GM21576 (cell line): ENCODE results near the gene NCAPD2.
"Not testable (repeated sequence)": the region's sequence is repeated elsewhere in the genome, so short reads cannot be mapped to it uniquely, and the experiment has no call there.

Source experiments
- ATAC-seq: cut with Tn5 transposase; IDR thresholded peaks from one replicate; pipeline ENCODE4 v1.9.1; 2021; ENCODE audit warnings: mild to moderate bottlenecking, moderate library complexity; ENCODE audit not compliant: unreplicated experiment

NCAPD2 gene

GRCh38 chr12:6489449-6489848 lies 4.5 kb upstream of the NCAPD2 start:
- ATAC-seq = no peak

- ATAC-seq = not testable (repeated sequence)
These were observed 3.2 kb upstream of the NCAPD2 start for GRCh38 chr12:6490673-6491072.

- ATAC-seq = peak; percentile 61
These were observed 935 bp upstream of the NCAPD2 start, which contains the start of gene MRPL51 for GRCh38 chr12:6492838-6493496. MRPL51 (minus strand) TSS chr12:6493262; CDS start chr12:6493136, 126 bp downstream.

DNA sequence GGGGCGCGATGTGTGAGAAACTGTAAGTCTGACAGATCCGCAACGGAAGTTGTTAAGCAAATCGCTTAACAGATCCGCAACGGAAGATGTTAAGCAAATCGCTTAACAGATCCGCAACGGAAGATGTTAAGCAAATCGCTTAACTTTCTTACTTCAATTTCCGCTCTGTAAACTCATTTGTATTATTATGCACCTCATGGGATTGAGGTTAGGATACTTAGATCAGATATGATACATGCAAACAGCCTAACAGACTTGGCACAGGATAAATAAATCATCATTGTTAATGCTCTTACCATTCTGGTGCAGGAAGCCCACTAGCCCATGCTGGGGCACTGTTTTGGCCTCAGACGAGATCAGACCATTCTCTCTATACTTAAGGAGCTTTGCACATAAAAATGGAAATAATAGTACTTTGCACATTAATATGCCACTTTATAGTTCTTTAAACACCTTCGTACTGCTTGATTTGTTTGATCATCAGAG lies 399 bp downstream of the NCAPD2 start:
- ATAC-seq = no peak

- no peak for ATAC-seq
These were observed 1.1 kb downstream of the NCAPD2 start for GRCh38 chr12:6494968-6495367.

GRCh38 chr12:6497291-6497690 lies 3.4 kb downstream of the NCAPD2 start:
- ATAC-seq = not testable (repeated sequence)

GRCh38 chr12:6500466-6500865 lies 6.6 kb downstream of the NCAPD2 start:
- ATAC-seq = no peak

GRCh38 chr12:6507102-6507998 lies 13.4 kb downstream of the NCAPD2 start:
- no peak for ATAC-seq

- ATAC-seq = no peak
These were observed 14.2 kb downstream of the NCAPD2 start for GRCh38 chr12:6508087-6508486.

DNA sequence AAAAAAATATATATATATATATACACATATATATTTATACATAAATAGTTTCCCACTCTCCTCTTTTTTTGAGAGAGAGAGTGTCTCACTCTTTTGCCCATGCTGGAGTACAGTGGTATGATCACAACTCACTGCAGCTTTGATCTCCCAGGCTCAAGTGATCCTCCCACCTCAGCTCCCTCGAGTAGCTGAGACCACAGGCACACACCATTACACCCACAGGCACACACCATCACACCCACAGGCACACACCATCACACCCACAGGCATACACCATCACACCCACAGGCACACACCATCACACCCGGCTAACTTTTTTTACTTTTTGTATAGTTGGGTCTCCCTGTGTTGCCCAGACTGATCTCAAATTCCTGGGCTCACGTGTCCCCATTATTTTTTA lies 26.3 kb downstream of the NCAPD2 start:
- ATAC-seq = no peak

- ATAC-seq = no peak
These were observed 28.3 kb downstream of the NCAPD2 start for GRCh38 chr12:6522193-6522592.

DNA sequence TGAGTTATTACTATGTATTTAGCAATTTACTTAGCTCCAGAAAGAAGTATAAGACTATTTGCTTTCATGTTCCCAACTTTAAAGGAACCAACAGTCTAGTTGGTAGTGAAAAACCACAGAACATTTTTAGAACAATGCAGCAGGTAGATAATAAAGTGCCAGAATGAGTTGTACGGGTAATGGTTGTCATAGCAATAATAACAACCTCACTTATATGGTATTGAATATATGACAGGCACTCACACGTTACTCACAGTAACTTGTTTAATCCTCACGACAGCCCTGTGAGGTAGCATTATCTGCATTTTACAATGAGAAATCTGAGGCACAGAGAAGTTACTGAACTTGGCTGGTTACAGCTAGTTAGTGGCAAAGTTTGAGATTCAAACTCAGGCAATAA lies 29.8 kb downstream of the NCAPD2 start:
- ATAC-seq = no peak

- ATAC-seq = no peak
These were observed 30.7 kb downstream of the NCAPD2 start for GRCh38 chr12:6524648-6525047.

GRCh38 chr12:6526201-6526600 lies 32.3 kb downstream of the NCAPD2 start:
- ATAC-seq = no peak

DNA sequence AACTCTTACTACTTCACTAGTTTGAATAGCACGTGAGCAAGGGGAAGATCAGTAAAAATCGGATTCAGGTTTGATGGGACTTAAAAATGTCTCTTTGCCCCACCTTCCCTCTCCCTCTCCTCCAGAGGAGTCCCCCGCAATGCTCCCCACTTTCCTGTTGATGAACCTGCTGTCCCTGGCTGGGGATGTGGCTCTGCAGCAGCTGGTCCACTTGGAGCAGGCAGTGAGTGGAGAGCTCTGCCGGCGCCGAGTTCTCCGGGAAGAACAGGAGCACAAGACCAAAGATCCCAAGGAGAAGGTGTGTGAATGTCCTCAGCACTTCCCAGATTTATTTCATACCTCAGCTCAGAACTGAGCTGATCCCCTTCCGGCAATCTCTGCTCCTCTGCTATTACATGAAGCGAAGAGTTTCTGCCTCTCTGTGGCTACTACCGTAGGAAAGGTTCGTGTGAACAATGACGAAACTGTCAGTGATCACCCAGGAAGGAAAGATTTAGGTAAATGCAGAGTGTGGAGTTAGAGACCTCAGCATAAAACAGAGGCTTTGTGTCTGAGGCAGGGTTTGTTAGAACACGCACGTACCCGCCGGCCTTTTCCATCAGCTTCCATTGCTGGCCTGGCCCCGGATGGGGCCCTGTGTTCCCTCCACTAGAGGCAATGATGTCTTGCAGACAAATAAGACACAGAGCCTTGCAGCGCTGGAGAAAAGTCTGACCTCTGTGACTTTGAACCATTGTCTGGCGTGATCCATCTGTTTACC lies 33.0 kb downstream of the NCAPD2 start:
- no peak for ATAC-seq

DNA sequence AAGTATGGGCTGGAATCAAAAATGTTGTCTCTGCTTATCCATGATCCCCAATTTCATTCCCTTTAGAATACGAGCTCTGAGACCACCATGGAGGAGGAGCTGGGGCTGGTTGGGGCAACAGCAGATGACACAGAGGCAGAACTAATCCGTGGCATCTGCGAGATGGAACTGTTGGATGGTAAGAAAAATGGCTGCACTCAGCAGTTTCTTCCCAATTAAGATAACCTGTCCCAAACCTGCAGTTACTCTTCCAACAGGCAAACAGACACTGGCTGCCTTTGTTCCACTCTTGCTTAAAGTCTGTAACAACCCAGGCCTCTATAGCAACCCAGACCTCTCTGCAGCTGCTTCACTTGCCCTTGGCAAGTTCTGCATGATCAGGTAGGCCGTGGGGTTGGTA lies 33.8 kb downstream of the NCAPD2 start:
- ATAC-seq = no peak

DNA sequence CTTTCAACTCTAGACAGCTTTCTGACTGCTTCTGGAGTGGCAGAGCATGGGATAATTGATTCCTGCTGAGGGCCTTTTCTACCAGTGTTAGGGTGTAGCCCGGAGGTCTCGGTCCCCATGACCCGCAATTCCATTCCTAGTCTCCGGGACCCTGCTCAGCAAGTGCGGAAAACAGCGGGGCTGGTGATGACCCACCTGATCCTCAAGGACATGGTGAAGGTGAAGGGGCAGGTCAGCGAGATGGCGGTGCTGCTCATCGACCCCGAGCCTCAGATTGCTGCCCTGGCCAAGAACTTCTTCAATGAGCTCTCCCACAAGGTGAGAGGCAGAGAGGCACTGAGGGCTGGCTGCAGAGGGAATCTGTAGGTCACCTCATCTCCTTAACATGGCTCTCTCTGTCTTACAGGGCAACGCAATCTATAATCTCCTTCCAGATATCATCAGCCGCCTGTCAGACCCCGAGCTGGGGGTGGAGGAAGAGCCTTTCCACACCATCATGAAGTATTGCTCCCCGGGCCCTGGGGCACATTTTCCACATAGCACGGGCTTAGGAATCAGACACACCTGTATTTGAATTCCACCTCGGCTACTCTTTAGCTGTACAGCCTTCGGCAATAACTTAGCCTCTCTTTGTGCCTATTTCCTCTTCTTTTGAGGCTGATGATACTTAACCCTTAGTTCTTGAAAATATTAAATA lies 34.8 kb downstream of the NCAPD2 start:
- ATAC-seq = no peak

GRCh38 chr12:6529291-6529737 lies 35.4 kb downstream of the NCAPD2 start:
- ATAC-seq = no peak

DNA sequence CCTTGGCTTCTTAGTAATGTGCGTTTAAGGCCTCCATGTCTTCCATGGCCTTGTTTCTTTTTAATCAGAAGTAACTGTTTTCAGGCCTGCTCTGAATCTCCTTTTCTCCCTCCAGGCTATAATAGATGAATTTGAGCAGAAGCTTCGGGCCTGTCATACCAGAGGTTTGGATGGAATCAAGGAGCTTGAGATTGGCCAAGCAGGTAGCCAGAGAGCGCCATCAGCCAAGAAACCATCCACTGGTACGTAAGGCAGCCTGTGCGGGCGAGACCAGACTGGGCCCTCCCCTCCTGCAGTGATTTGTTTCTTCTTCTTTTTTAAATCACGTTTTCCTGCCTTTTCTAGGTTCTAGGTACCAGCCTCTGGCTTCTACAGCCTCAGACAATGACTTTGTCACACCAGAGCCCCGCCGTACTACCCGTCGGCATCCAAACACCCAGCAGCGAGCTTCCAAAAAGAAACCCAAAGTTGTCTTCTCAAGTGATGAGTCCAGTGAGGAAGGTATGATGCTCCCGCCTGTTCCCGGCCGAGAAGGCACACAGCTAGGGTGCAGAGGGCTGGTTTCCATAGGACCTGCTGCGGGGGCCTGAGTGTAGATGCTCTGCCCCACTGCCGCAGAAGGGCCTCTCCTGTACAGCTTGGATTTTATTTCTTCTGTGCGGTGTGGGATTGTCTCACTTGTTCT lies 36.8 kb downstream of the NCAPD2 start:
- ATAC-seq = no peak
